Activated B cell treated with CpG ODN at 0.5 μM for 24 hours (primary cell): ENCODE measurements around the gene DET1. TPM values are rescaled to one million over a fixed set of nuclear protein-coding genes. Genes with fewer than 3 reads are reported as not detected.
"Not testable (repeated sequence)": the region's sequence is repeated elsewhere in the genome, so short reads cannot be mapped to it uniquely, and the experiment has no call there.

ENCODE experiments used
- ATAC-seq: fragments of 200-7000 bp; cut with Tn5 transposase; one replicate; pipeline ENCODE4 v1.10.0; 2021; ENCODE audit warnings: low read depth, mild to moderate bottlenecking, moderate library complexity
- CTCF ChIA-PET: fragments of 350-600 bp; sonication (Branson Sonifier 250); formaldehyde crosslinking; loops from one replicate; lab custom pipeline; 2021; ENCODE audit warnings: antibody characterized with exemption; lab: Charles Lee
- POLR2A ChIA-PET: fragments of 350-600 bp; sonication (Branson Sonifier 250); formaldehyde crosslinking; loops from one replicate; lab custom pipeline; 2021; ENCODE audit warnings: antibody characterized with exemption; lab: Charles Lee
- DNase-seq: peaks from one replicate; pipeline ENCODE4 v3.0.0; 2022
- H3K27ac Mint-ChIP-seq: one replicate; pipeline ENCODE4 v1.8.0; 2020; ENCODE audit warnings: mixed read lengths
- H3K27me3 Mint-ChIP-seq: one replicate; pipeline ENCODE4 v1.8.0; 2021; ENCODE audit warnings: mixed read lengths
- H3K36me3 Mint-ChIP-seq: one replicate; pipeline ENCODE4 v1.8.0; 2021; ENCODE audit warnings: low read depth, mixed read lengths
- H3K4me1 Mint-ChIP-seq: one replicate; pipeline ENCODE4 v1.8.0; 2021; ENCODE audit warnings: mixed read lengths
- H3K4me3 Mint-ChIP-seq: one replicate; pipeline ENCODE4 v1.8.0; 2020; ENCODE audit warnings: mild to moderate bottlenecking, mixed read lengths
- H3K9me3 Mint-ChIP-seq: one replicate; pipeline ENCODE4 v1.8.0; 2020; ENCODE audit warnings: mixed read lengths
- CTCF ChIP-seq: fragments of 200-600 bp; IDR thresholded peaks from one replicate; pipeline ENCODE4 v1.8.0; 2022; ENCODE audit warnings: antibody characterized with exemption, mild to moderate bottlenecking
- intact Hi-C: fragments of 100-400 bp; cut with micrococcal nuclease; formaldehyde crosslinking; loops from one replicate; pipeline ENCODE4 v1.15.1; 2024
- total RNA-seq: library from RNA; stranded (reverse); gene quantifications from 2 replicates; pipeline ENCODE4 v1.2.3, GENCODE V29; 2022

The DET1 gene
- total RNA-seq, 1 donor from 2014 or later = 7.1 TPM

DNA sequence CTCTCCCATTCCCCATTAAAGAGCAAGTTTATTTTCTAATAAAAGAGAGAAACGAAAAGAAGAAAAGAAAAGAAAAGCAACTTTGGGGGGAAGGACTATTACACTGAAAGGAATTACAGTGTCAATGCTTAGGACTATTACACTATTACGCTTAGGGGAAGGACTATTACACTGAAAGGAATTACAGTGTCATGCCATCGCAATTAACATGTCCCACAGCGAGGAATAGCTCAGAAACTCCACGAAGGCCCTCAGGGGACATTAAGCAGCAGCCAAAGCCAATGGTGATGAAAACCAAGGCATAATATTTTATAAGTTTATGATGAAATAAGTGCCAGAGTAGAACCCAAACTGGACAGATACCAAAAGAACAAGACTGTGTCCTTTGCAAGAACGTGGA is 22.1 kb upstream of the DET1 start:
- DNase-seq = no peak
- no peak for ATAC-seq
- H3K27ac Mint-ChIP-seq = no peak overlapping the region
- no peak overlapping the region for H3K4me3 Mint-ChIP-seq
- ChIA-PET POLR2A (no interaction called here), CTCF (no interaction called here)
- H3K4me1 Mint-ChIP-seq = no peaks in the 10 kb centered on the region
- no peaks in the 10 kb centered on the region for H3K27me3 Mint-ChIP-seq
- no peak for TF ChIP-seq CTCF
- H3K9me3 Mint-ChIP-seq = no peaks in the 10 kb centered on the region
- intact Hi-C loops = no loop called here
- no peaks in the 10 kb centered on the region for H3K36me3 Mint-ChIP-seq

DNA sequence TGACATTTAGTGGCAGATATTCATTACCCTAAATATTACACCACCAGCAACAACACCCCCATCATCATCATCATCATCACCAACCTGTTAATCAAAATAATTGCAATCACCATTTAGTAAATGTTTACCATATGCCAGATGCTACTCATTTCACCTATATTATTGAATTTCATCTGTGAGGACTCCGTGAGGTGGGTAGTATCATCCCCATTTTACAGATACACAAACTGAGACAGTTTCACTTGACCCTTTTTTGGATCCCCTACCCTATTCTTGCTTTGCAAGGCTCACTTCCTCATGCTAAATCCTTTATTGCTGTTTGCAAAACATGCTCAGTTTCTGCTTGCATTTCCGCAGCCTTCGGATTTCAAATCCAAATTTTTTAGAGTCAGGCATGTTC is 18.3 kb upstream of the DET1 start:
- H3K27ac Mint-ChIP-seq = no peak overlapping the region
- POLR2A ChIA-PET = no interaction called here
- DNase-seq (no peak), ATAC-seq (no peak)
- intact Hi-C loops = no loop called here
- CTCF ChIA-PET = no interaction called here
- no peaks in the 10 kb centered on the region for H3K4me1 Mint-ChIP-seq
- no peak overlapping the region for H3K4me3 Mint-ChIP-seq
- peaks cover 3% of the 10 kb centered on the region for H3K27me3 Mint-ChIP-seq
- H3K36me3 Mint-ChIP-seq = no peaks in the 10 kb centered on the region
- no peaks in the 10 kb centered on the region for H3K9me3 Mint-ChIP-seq
- TF ChIP-seq CTCF = no peak

DNA sequence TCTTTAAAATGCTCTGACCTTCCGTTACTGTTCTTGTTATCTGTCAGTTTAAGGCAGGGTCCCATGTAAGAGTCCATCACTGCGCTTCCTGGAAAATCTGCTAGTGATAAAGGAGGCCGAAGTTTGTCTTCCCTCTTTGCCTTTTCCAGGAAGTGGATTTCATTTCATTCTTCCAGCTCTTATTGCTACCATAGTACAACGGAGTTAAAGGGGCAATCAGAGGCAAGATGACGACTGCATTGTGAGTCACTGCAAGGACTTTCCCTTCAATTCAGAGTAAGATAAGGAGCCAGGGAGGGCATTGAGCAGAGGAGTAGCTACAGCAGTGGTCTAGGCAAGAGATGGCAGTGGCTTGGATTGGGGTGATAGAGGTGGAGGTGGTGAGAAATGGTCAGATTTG is 17.2 kb upstream of the DET1 start:
- DNase-seq (no peak), ATAC-seq (no peak)
- H3K27ac Mint-ChIP-seq = no peak overlapping the region
- H3K9me3 Mint-ChIP-seq = no peaks in the 10 kb centered on the region
- no peak for TF ChIP-seq CTCF
- ChIA-PET CTCF (no interaction called here), POLR2A (no interaction called here)
- no peaks in the 10 kb centered on the region for H3K36me3 Mint-ChIP-seq
- no peaks in the 10 kb centered on the region for H3K4me1 Mint-ChIP-seq
- H3K27me3 Mint-ChIP-seq = peaks cover 3% of the 10 kb centered on the region
- no peak overlapping the region for H3K4me3 Mint-ChIP-seq
- intact Hi-C loops = no loop called here

GRCh38 chr15:88559565-88559964 is 13.1 kb upstream of the DET1 start:
- H3K27ac Mint-ChIP-seq, ATAC-seq, intact Hi-C loops, POLR2A ChIA-PET, DNase-seq, H3K9me3 Mint-ChIP-seq, H3K4me1 Mint-ChIP-seq, H3K27me3 Mint-ChIP-seq, H3K36me3 Mint-ChIP-seq, CTCF ChIA-PET, H3K4me3 Mint-ChIP-seq: not testable (repeated sequence)

DNA sequence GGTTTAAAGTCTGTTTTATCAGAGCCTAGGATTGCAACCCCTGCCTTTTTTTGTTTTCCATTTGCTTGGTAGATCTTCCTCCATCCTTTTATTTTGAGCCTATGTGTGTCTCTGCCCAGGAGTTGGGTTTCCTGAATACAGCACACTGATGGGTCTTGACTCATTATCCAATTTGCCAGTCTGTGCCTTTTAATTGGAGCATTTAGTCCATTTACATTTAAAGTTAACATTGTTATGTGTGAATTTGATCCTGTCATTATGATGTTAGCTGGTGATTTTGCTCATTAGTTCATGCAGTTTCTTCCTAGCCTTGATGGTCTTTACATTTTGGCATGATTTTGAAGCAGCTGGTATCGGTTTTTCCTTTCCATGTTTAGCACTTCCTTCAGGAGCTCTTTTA is 11.5 kb upstream of the DET1 start:
- intact Hi-C loops, H3K27me3 Mint-ChIP-seq, ATAC-seq, CTCF ChIA-PET, H3K36me3 Mint-ChIP-seq, H3K4me3 Mint-ChIP-seq, H3K27ac Mint-ChIP-seq, H3K4me1 Mint-ChIP-seq, H3K9me3 Mint-ChIP-seq, POLR2A ChIA-PET, DNase-seq: not testable (repeated sequence)

GRCh38 chr15:88548009-88548408 is 1.5 kb upstream of the DET1 start:
- H3K27ac Mint-ChIP-seq, H3K4me3 Mint-ChIP-seq, CTCF ChIA-PET, H3K36me3 Mint-ChIP-seq, DNase-seq, H3K9me3 Mint-ChIP-seq, ATAC-seq, POLR2A ChIA-PET, H3K27me3 Mint-ChIP-seq: not testable (repeated sequence)
- H3K4me1 Mint-ChIP-seq = peaks cover 14% of the 10 kb centered on the region
- intact Hi-C loops = loop anchor here (10.0 kb wide), 1 partner anchor 697 kb away; the partner anchor contains the start of gene FANCI

- H3K9me3 Mint-ChIP-seq, DNase-seq, H3K36me3 Mint-ChIP-seq, H3K27me3 Mint-ChIP-seq, POLR2A ChIA-PET, ATAC-seq: not testable (repeated sequence)
- CTCF ChIA-PET = interaction anchor here (0.7 kb wide), 1 partner anchor 74 kb away, joined by 3 read pairs; no protein-coding TSS in a partner anchor
- Mint-ChIP-seq H3K27ac (peak overlapping the region; percentile 94), H3K4me3 (peak overlapping the region; percentile 92), H3K4me1 (peaks cover 14% of the 10 kb centered on the region)
- intact Hi-C loops = loop anchor here (1.0 to 10.0 kb wide), 5 partner anchors 76 to 699 kb away; partner anchors contain the start of genes ABHD2, AEN, FANCI and MRPL46
Measured at GRCh38 chr15:88545578-88546247, 768 bp downstream of the DET1 start.
